GM23338 (cell line): Measurements from ENCODE around the gene EPHB2. TPM values are rescaled to one million over a fixed set of nuclear protein-coding genes. Genes with fewer than 3 reads are reported as not detected.

Experiments
- ATAC-seq: fragments of 200-7000 bp; cut with Tn5 transposase; 3 replicates; pipeline ENCODE4 v1.9.1; 2020
- DNase-seq: peaks from one replicate; pipeline ENCODE4 v3.0.0-alpha.2; 2015; ENCODE audit warnings: low spot score
- H2AFZ ChIP-seq: fragments of 200-600 bp; sonication (generic); 2 replicates; pipeline ENCODE4 v1.8.0; 2016; ENCODE audit warnings: antibody characterized with exemption, mild to moderate bottlenecking, moderate library complexity
- H3F3A ChIP-seq: fragments of 200-600 bp; sonication (generic); replicated peaks from 2 replicates; pipeline ENCODE4 v1.8.0; 2017; ENCODE audit warnings: antibody characterized with exemption, mixed run types, low read depth
- H3K27ac ChIP-seq: fragments of 200-600 bp; sonication (generic); 2 replicates; pipeline ENCODE4 v1.6.1; 2016; ENCODE audit warnings: low read depth
- H3K27me3 ChIP-seq: fragments of 200-600 bp; sonication (generic); 2 replicates; pipeline ENCODE4 v1.8.0; 2016; ENCODE audit warnings: mild to moderate bottlenecking, mixed run types, moderate library complexity; ENCODE audit not compliant: insufficient read depth
- H3K36me3 ChIP-seq: fragments of 200-600 bp; sonication (generic); 2 replicates; pipeline ENCODE4 v1.8.0; 2016; ENCODE audit warnings: mild to moderate bottlenecking; ENCODE audit not compliant: insufficient read depth
- H3K4me1 ChIP-seq: fragments of 200-600 bp; sonication (generic); 2 replicates; pipeline ENCODE4 v1.8.0; 2016; ENCODE audit warnings: mild to moderate bottlenecking, moderate library complexity; ENCODE audit not compliant: insufficient read depth
- H3K4me2 ChIP-seq: fragments of 200-600 bp; sonication (generic); 2 replicates; pipeline ENCODE4 v1.7.1; 2017; ENCODE audit warnings: mixed run types
- H3K4me3 ChIP-seq: fragments of 200-600 bp; sonication (generic); 2 replicates; pipeline ENCODE4 v1.6.1; 2016; ENCODE audit warnings: mixed run types
- H3K79me2 ChIP-seq: fragments of 200-600 bp; sonication (generic); replicated peaks from 2 replicates; pipeline ENCODE4 v1.8.0; 2017; ENCODE audit warnings: mild to moderate bottlenecking; ENCODE audit not compliant: insufficient read depth
- H3K9me2 ChIP-seq: fragments of 200-600 bp; sonication (generic); 2 replicates; pipeline ENCODE4 v1.8.0; 2017; ENCODE audit not compliant: insufficient read depth
- H4K20me1 ChIP-seq: fragments of 200-600 bp; sonication (generic); replicated peaks from 2 replicates; pipeline ENCODE4 v1.8.0; 2017; ENCODE audit warnings: mild to moderate bottlenecking; ENCODE audit not compliant: insufficient read depth
- H3K27ac Mint-ChIP-seq: 2 replicates; pipeline ENCODE4 v1.8.0; 2020; ENCODE audit warnings: inconsistent platforms, mild to moderate bottlenecking, moderate library complexity, mixed read lengths
- H3K27me3 Mint-ChIP-seq: 3 replicates; pipeline ENCODE4 v1.8.0; 2022; ENCODE audit warnings: low read depth, mild to moderate bottlenecking, moderate library complexity, mixed read lengths, inconsistent platforms; ENCODE audit not compliant: insufficient read depth, poor library complexity
- H3K36me3 Mint-ChIP-seq: 3 replicates; pipeline ENCODE4 v1.8.0; 2021; ENCODE audit warnings: low read depth, mild to moderate bottlenecking, inconsistent platforms, moderate library complexity, mixed read lengths
- H3K4me1 Mint-ChIP-seq: 3 replicates; pipeline ENCODE4 v1.8.0; 2020; ENCODE audit warnings: mild to moderate bottlenecking, inconsistent platforms, mixed read lengths
- H3K4me3 Mint-ChIP-seq: 3 replicates; pipeline ENCODE4 v1.8.0; 2021; ENCODE audit warnings: moderate library complexity, mild to moderate bottlenecking, inconsistent platforms, mixed read lengths
- H3K9me3 Mint-ChIP-seq: 3 replicates; pipeline ENCODE4 v1.8.0; 2020; ENCODE audit warnings: moderate library complexity, mild to moderate bottlenecking, inconsistent platforms, mixed read lengths
- CREB1 ChIP-seq: fragments of 250-450 bp; sonication (Bioruptor Pico); IDR thresholded peaks from 2 replicates; pipeline ENCODE4 v1.5.0; 2020; ENCODE audit warnings: low read depth, mild to moderate bottlenecking, moderate library complexity
- ETS1 ChIP-seq: IDR thresholded peaks from 2 replicates; pipeline ENCODE4 v1.6.1; 2016; ENCODE audit warnings: antibody characterized with exemption
- EZH2 ChIP-seq: fragments of 200-600 bp; sonication (generic); IDR thresholded peaks from one replicate; pipeline ENCODE4 v1.8.0; 2017; ENCODE audit warnings: antibody characterized with exemption, mild to moderate bottlenecking, low read depth; ENCODE audit not compliant: unreplicated experiment
- EZH2phosphoT487 ChIP-seq: fragments of 200-600 bp; sonication (generic); IDR thresholded peaks from one replicate; pipeline ENCODE4 v1.8.1; 2018; ENCODE audit warnings: antibody characterized with exemption; ENCODE audit not compliant: unreplicated experiment
- JUNB ChIP-seq: IDR thresholded peaks from one replicate; pipeline ENCODE4 v1.6.1; 2016; ENCODE audit warnings: antibody characterized with exemption; ENCODE audit not compliant: unreplicated experiment
- NANOG ChIP-seq: IDR thresholded peaks from 2 replicates; pipeline ENCODE4 v1.6.1; 2016; ENCODE audit warnings: antibody characterized with exemption, borderline replicate concordance
- POLR2AphosphoS5 ChIP-seq: IDR thresholded peaks from 2 replicates; pipeline ENCODE4 v1.6.1; 2016; ENCODE audit warnings: antibody characterized with exemption, low read depth
- REST ChIP-seq: IDR thresholded peaks from one replicate; pipeline ENCODE4 v1.6.1; 2018; ENCODE audit warnings: antibody characterized with exemption; ENCODE audit not compliant: unreplicated experiment
- STAT1 ChIP-seq: IDR thresholded peaks from one replicate; pipeline ENCODE4 v1.6.1; 2016; ENCODE audit warnings: antibody characterized with exemption; ENCODE audit not compliant: unreplicated experiment
- ZNF114 ChIP-seq: fragments of 250-450 bp; sonication (Bioruptor Pico); IDR thresholded peaks from 2 replicates; pipeline ENCODE4 v1.5.0; 2020; ENCODE audit warnings: mild to moderate bottlenecking, moderate library complexity
- ZNF331 ChIP-seq: fragments of 250-450 bp; sonication (Bioruptor Pico); IDR thresholded peaks from 2 replicates; pipeline ENCODE4 v1.5.0; 2020; ENCODE audit warnings: low read depth, mild to moderate bottlenecking, moderate library complexity
- ZNF462 ChIP-seq: fragments of 250-450 bp; sonication (Bioruptor Pico); IDR thresholded peaks from 2 replicates; pipeline ENCODE4 v1.5.0; 2020; ENCODE audit warnings: mild to moderate bottlenecking, moderate library complexity
- polyA plus RNA-seq: library from polyadenylated mRNA; unstranded; fragments of >200 nt; fragmentation: Nextera tagmentation; extraction: Ambion mirVana; gene quantifications from 2 replicates; pipeline ENCODE4 v1.2.1, GENCODE V29; 2016
- total RNA-seq: library from RNA; depleted of rRNA; stranded (reverse); fragments of >200 nt; shearing (Covaris generic); gene quantifications from 2 replicates; pipeline ENCODE4 v1.2.3, GENCODE V29; 2014
- TF ChIP-seq, protein P1 (sequence below), 2 experiments: fragments of 200-600 bp in 1 of 2; sonication (generic) in 1 of 2; conservative IDR thresholded peaks; 2 replicates each; pipeline versions ENCODE4 v1.5.1 to v1.6.1; 2016 to 2017; ENCODE audit warnings: antibody characterized with exemption in 2 of 2, low read depth in 2 of 2, mild to moderate bottlenecking in 2 of 2, moderate library complexity in 1 of 2

EPHB2 gene
- total and polyA plus RNA-seq, 2 experiments from 2014 or later, result 4.1 to 20.1 TPM

GRCh38 chr1:22888320-22889075, 177.9 kb downstream of the EPHB2 start:
- ATAC-seq, result no peak
- TF ChIP-seq ETS1, result no peak
- no peak for TF ChIP-seq EZH2phosphoT487
- TF ChIP-seq ZNF331 (CRISPR knock-in tag), result no peak
- no peak for TF ChIP-seq CREB1
- no peak for TF ChIP-seq EZH2
- TF ChIP-seq ZNF462 (CRISPR knock-in tag), result no peak
- TF ChIP-seq, protein P1, sequence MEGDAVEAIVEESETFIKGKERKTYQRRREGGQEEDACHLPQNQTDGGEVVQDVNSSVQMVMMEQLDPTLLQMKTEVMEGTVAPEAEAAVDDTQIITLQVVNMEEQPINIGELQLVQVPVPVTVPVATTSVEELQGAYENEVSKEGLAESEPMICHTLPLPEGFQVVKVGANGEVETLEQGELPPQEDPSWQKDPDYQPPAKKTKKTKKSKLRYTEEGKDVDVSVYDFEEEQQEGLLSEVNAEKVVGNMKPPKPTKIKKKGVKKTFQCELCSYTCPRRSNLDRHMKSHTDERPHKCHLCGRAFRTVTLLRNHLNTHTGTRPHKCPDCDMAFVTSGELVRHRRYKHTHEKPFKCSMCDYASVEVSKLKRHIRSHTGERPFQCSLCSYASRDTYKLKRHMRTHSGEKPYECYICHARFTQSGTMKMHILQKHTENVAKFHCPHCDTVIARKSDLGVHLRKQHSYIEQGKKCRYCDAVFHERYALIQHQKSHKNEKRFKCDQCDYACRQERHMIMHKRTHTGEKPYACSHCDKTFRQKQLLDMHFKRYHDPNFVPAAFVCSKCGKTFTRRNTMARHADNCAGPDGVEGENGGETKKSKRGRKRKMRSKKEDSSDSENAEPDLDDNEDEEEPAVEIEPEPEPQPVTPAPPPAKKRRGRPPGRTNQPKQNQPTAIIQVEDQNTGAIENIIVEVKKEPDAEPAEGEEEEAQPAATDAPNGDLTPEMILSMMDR (conservative IDR thresholded peaks at IDR 0.05; ENCODE audit: low read depth in 2 of 2), result no peak
- TF ChIP-seq STAT1, result no peak
- no peak for TF ChIP-seq NANOG
- no peak for TF ChIP-seq JUNB
- no peak for TF ChIP-seq ZNF114 (CRISPR knock-in tag)
- TF ChIP-seq POLR2AphosphoS5, result no peak
- TF ChIP-seq REST, result no peak
- peaks cover 3% of the 10 kb centered on the region for H3K27me3 Mint-ChIP-seq

More at GRCh38 chr1:22888320-22889075, 177.9 kb downstream of the EPHB2 start:
- Mint-ChIP-seq H3K27ac (no peak overlapping the region), H3K9me3 (no peaks in the 10 kb centered on the region), H3K36me3 (no peaks in the 10 kb centered on the region), H3K4me3 (no peak overlapping the region), H3K4me1 (no peaks in the 10 kb centered on the region)
- Histone ChIP-seq H3K4me2 (no peak overlapping the region), H4K20me1 (no peaks in the 10 kb centered on the region), H3K27me3 (no peaks in the 10 kb centered on the region), H3K4me1 (no peaks in the 10 kb centered on the region), H3K79me2 (no peaks in the 10 kb centered on the region), H3K4me3 (no peak overlapping the region), H3K9me2 (no peaks in the 10 kb centered on the region), H3K36me3 (no peaks in the 10 kb centered on the region), H2AFZ (no peak overlapping the region), H3F3A (no peaks in the 10 kb centered on the region), H3K27ac (no peak overlapping the region)
- DNase-seq, result no peak
